Stimulated activated CD8-positive, alpha-beta memory T cell treated with anti-CD3 and anti-CD28 coated beads, Interleukin-15, amount 100 ng/mL, for 24 hours (primary cell): ENCODE data around the gene PSMA6.
"Not testable (repeated sequence)": the region's sequence is repeated elsewhere in the genome, so short reads cannot be mapped to it uniquely, and the experiment has no call there.

ENCODE experiments used
- DNase-seq: peaks from one replicate; pipeline ENCODE4 v3.0.0-alpha.2; 2020; ENCODE audit warnings: low read depth

Gene PSMA6

GRCh38 chr14:35326375-35326774, 34.2 kb downstream of the PSMA6 start:
- DNase-seq, result no peak

- no peak for DNase-seq
Observed at GRCh38 chr14:35331605-35332516, 39.7 kb downstream of the PSMA6 start.

GRCh38 chr14:35332517-35333263, 40.5 kb downstream of the PSMA6 start:
- DNase-seq, result no peak

- no peak for DNase-seq
Observed at GRCh38 chr14:35333264-35333730, 41.1 kb downstream of the PSMA6 start.

GRCh38 chr14:35333797-35334743, 41.9 kb downstream of the PSMA6 start:
- DNase-seq, result no peak

- no peak for DNase-seq
Observed at GRCh38 chr14:35335388-35336092, 43.4 kb downstream of the PSMA6 start.

- DNase-seq, result not testable (repeated sequence)
Observed at GRCh38 chr14:35336171-35336493, 44.0 kb downstream of the PSMA6 start.

GRCh38 chr14:35336494-35337268, 44.5 kb downstream of the PSMA6 start:
- no peak for DNase-seq

GRCh38 chr14:35337269-35338255, 45.4 kb downstream of the PSMA6 start:
- DNase-seq, result no peak

GRCh38 chr14:35338731-35339405, 46.7 kb downstream of the PSMA6 start:
- no peak for DNase-seq

GRCh38 chr14:35339761-35340406, 47.7 kb downstream of the PSMA6 start:
- DNase-seq, result no peak

- no peak for DNase-seq
Observed at GRCh38 chr14:35340616-35341453, 48.7 kb downstream of the PSMA6 start.

- no peak for DNase-seq
Observed at GRCh38 chr14:35341454-35341750, 49.2 kb downstream of the PSMA6 start.

- no peak for DNase-seq
Observed at GRCh38 chr14:35341751-35342488, 49.7 kb downstream of the PSMA6 start.

GRCh38 chr14:35342489-35343010, 50.4 kb downstream of the PSMA6 start:
- no peak for DNase-seq

GRCh38 chr14:35343702-35344101, 51.5 kb downstream of the PSMA6 start:
- DNase-seq, result no peak
